ENCODE measurements around the gene ACP7.

DNA sequence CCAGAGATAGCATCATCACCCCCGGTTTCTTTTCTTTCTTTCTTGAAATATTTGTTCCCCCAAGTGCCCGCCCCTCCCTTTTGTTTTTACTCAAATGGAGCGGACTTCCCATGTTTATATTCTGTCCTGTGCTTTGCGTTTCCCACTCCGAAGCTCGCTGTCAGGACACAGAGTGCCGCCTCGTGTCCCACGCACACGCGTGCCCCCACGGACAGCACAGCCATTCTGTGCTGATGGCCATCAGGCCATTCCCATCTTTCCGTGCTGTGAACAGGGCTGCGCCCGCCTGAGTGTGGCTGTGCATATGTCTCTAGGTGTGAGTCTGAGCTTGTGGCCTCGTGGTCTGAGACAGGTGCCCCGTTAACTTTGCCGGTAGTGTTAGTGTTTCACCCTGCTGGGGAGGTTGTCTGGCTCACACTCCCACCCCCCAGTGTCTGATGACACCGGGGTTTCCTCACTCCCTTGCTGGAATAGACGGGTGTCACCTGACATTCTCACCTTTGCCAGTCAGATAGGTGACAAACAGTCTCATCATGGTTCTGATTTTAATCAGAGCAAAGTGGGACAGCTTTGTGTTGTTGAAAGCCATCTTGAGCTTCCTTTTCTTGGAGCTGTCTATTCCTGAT lies 48.3 kb downstream of the ACP7 start:
- TF ChIP-seq HDAC2 (IDR thresholded peaks at IDR 0.05; ENCODE audit: borderline replicate concordance in 1 of 2, low read depth in 2 of 2, low read length in 2 of 2), result no peak
- TF ChIP-seq, protein P1, sequence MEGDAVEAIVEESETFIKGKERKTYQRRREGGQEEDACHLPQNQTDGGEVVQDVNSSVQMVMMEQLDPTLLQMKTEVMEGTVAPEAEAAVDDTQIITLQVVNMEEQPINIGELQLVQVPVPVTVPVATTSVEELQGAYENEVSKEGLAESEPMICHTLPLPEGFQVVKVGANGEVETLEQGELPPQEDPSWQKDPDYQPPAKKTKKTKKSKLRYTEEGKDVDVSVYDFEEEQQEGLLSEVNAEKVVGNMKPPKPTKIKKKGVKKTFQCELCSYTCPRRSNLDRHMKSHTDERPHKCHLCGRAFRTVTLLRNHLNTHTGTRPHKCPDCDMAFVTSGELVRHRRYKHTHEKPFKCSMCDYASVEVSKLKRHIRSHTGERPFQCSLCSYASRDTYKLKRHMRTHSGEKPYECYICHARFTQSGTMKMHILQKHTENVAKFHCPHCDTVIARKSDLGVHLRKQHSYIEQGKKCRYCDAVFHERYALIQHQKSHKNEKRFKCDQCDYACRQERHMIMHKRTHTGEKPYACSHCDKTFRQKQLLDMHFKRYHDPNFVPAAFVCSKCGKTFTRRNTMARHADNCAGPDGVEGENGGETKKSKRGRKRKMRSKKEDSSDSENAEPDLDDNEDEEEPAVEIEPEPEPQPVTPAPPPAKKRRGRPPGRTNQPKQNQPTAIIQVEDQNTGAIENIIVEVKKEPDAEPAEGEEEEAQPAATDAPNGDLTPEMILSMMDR (IDR thresholded peaks at IDR 0.05; ENCODE audit: control extremely low read depth in 1 of 3, insufficient read depth in 1 of 3, low read depth in 1 of 3, low read length in 3 of 3), result no peak
- no peak for TF ChIP-seq RXRA (IDR thresholded peaks at IDR 0.05; ENCODE audit: insufficient read depth, low read depth, low read length)
- no peak for TF ChIP-seq SRF (IDR thresholded peaks at IDR 0.05; ENCODE audit: low read depth, low read length)
- TF ChIP-seq POLR2A (IDR thresholded peaks at IDR 0.05; ENCODE audit: control extremely low read depth in 1 of 2, low read depth in 2 of 2, low read length in 2 of 2), result no peak
- TF ChIP-seq TAF1 (IDR thresholded peaks at IDR 0.05; ENCODE audit: low read depth, low read length), result no peak
- TF ChIP-seq, protein P2, sequence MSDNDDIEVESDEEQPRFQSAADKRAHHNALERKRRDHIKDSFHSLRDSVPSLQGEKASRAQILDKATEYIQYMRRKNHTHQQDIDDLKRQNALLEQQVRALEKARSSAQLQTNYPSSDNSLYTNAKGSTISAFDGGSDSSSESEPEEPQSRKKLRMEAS (IDR thresholded peaks at IDR 0.05), result no peak
- TF ChIP-seq EZH2 (IDR thresholded peaks at IDR 0.05; ENCODE audit: low read depth, low read length, severe bottlenecking), result no peak
- TF ChIP-seq BRCA1 (IDR thresholded peaks at IDR 0.05; ENCODE audit: low read depth, low read length), result no peak
- TF ChIP-seq, protein P3, sequence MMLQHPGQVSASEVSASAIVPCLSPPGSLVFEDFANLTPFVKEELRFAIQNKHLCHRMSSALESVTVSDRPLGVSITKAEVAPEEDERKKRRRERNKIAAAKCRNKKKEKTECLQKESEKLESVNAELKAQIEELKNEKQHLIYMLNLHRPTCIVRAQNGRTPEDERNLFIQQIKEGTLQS (IDR thresholded peaks at IDR 0.05; ENCODE audit: insufficient read depth, low read depth, low read length), result no peak
- no peak for TF ChIP-seq POLR2AphosphoS5 (IDR thresholded peaks at IDR 0.05; ENCODE audit: low read depth, low read length)
- TF ChIP-seq, protein P4, sequence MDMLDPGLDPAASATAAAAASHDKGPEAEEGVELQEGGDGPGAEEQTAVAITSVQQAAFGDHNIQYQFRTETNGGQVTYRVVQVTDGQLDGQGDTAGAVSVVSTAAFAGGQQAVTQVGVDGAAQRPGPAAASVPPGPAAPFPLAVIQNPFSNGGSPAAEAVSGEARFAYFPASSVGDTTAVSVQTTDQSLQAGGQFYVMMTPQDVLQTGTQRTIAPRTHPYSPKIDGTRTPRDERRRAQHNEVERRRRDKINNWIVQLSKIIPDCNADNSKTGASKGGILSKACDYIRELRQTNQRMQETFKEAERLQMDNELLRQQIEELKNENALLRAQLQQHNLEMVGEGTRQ (IDR thresholded peaks at IDR 0.05; ENCODE audit: low read length), result no peak
- no peak for TF ChIP-seq KDM1A (IDR thresholded peaks at IDR 0.05; ENCODE audit: borderline replicate concordance, low read length)
